ENCODE measurements around the gene CEMIP. TPM values are rescaled to one million over a fixed set of nuclear protein-coding genes. Genes with fewer than 3 reads are reported as not detected.

Gene CEMIP
- total RNA-seq, 2 experiments from 2014 or later = not detected

GRCh38 chr15:80937718-80938117, 158.5 kb downstream of the CEMIP start:
- no peaks in the 10 kb centered on the region for H3K36me3 ChIP-seq (ENCODE audit: insufficient read depth, low read length)
- H3K9me3 ChIP-seq (ENCODE audit: low read length) = no peaks in the 10 kb centered on the region
- no TSS peak for BruUV-seq (replicated peaks)
- no peak for TF ChIP-seq CTCF (conservative IDR thresholded peaks at IDR 0.05; ENCODE audit: low read length)
- TF ChIP-seq EZH2phosphoT487 (IDR thresholded peaks at IDR 0.05; ENCODE audit: borderline replicate concordance, low read depth, low read length) = no peak
- H4K20me1 ChIP-seq (ENCODE audit: insufficient read depth, low read length) = no peaks in the 10 kb centered on the region
- no peak overlapping the region for H3K27ac ChIP-seq (ENCODE audit: low read depth, low read length, poor library complexity, severe bottlenecking)
- no peak overlapping the region for H2AFZ ChIP-seq (ENCODE audit: low read length)
- intact Hi-C loops (cut with micrococcal nuclease; ENCODE audit: unreplicated experiment) = no loop called here
- DNase-seq (ENCODE audit: low spot score) = no peak
- POLR2A ChIA-PET = no interaction called here
- H3K79me2 ChIP-seq (ENCODE audit: insufficient read depth, low read depth, low read length) = no peaks in the 10 kb centered on the region
- no peak overlapping the region for H3K4me3 ChIP-seq (ENCODE audit: low read depth, low read length, poor library complexity, severe bottlenecking)
- no peaks in the 10 kb centered on the region for H3K9me2 ChIP-seq (ENCODE audit: insufficient read depth, low read length)
- H3K4me1 ChIP-seq (ENCODE audit: insufficient read depth, low read length, poor library complexity, severe bottlenecking) = no peaks in the 10 kb centered on the region
- CTCF ChIA-PET (ENCODE audit: unreplicated experiment) = no interaction called here
- no peak overlapping the region for H3K4me2 ChIP-seq (ENCODE audit: low read length)

DNA sequence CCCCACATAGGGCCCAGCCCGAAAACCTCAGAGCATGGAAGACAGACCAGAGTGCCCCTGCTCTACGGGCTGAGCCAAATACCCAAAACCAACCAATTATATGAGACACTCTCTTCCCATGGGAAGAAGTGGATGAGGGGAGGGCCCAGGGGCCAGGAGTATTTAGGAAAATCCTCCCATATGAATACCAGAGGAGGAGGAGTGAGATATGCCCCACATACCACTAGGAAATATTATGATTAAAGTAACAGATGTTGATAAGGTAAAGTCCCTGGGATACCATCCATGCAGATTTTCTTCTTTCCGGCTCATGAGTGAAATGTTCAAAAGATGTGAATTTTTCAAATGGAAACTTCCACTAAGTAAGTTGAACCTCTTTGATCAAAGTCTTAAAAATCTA, 160.0 kb downstream of the CEMIP start:
- Histone ChIP-seq H3K36me3 (ENCODE audit: insufficient read depth, low read length) (no peaks in the 10 kb centered on the region), H3K4me1 (ENCODE audit: insufficient read depth, low read length, poor library complexity, severe bottlenecking) (no peaks in the 10 kb centered on the region), H4K20me1 (ENCODE audit: insufficient read depth, low read length) (no peaks in the 10 kb centered on the region), H3K27ac (ENCODE audit: low read depth, low read length, poor library complexity, severe bottlenecking) (no peak overlapping the region), H2AFZ (ENCODE audit: low read length) (no peak overlapping the region), H3K79me2 (ENCODE audit: insufficient read depth, low read depth, low read length) (no peaks in the 10 kb centered on the region), H3K9me3 (ENCODE audit: low read length) (no peaks in the 10 kb centered on the region), H3K9me2 (ENCODE audit: insufficient read depth, low read length) (no peaks in the 10 kb centered on the region), H3K4me3 (ENCODE audit: low read depth, low read length, poor library complexity, severe bottlenecking) (no peak overlapping the region), H3K4me2 (ENCODE audit: low read length) (no peak overlapping the region)
- intact Hi-C loops (cut with micrococcal nuclease; ENCODE audit: unreplicated experiment) = no loop called here
- TF ChIP-seq EZH2phosphoT487 (IDR thresholded peaks at IDR 0.05; ENCODE audit: borderline replicate concordance, low read depth, low read length) (no peak), CTCF (conservative IDR thresholded peaks at IDR 0.05; ENCODE audit: low read length) (no peak)
- CTCF ChIA-PET (ENCODE audit: unreplicated experiment) = no interaction called here
- BruUV-seq (replicated peaks) = no TSS peak
- DNase-seq (ENCODE audit: low spot score) = no peak
- POLR2A ChIA-PET = interaction anchor here (0.5 to 1.2 kb wide), 2 partner anchors 18 to 74 kb away, joined by 3 read pairs; no protein-coding TSS in a partner anchor

- Histone ChIP-seq H3K27ac (ENCODE audit: low read depth, low read length, poor library complexity, severe bottlenecking) (no peak overlapping the region), H2AFZ (ENCODE audit: low read length) (no peak overlapping the region), H3K4me2 (ENCODE audit: low read length) (no peak overlapping the region), H3K9me2 (ENCODE audit: insufficient read depth, low read length) (no peaks in the 10 kb centered on the region), H4K20me1 (ENCODE audit: insufficient read depth, low read length) (no peaks in the 10 kb centered on the region), H3K9me3 (ENCODE audit: low read length) (no peaks in the 10 kb centered on the region), H3K79me2 (ENCODE audit: insufficient read depth, low read depth, low read length) (no peaks in the 10 kb centered on the region), H3K4me3 (ENCODE audit: low read depth, low read length, poor library complexity, severe bottlenecking) (no peak overlapping the region), H3K36me3 (ENCODE audit: insufficient read depth, low read length) (no peaks in the 10 kb centered on the region), H3K4me1 (ENCODE audit: insufficient read depth, low read length, poor library complexity, severe bottlenecking) (no peaks in the 10 kb centered on the region)
- no TSS peak for BruUV-seq (replicated peaks)
- no peak for DNase-seq (ENCODE audit: low spot score)
- CTCF ChIA-PET (ENCODE audit: unreplicated experiment) = no interaction called here
- POLR2A ChIA-PET = interaction anchor here (1.2 kb wide), 1 partner anchor 17 kb away, joined by 3 read pairs; no protein-coding TSS in a partner anchor
- intact Hi-C loops (cut with micrococcal nuclease; ENCODE audit: unreplicated experiment) = no loop called here
- no peak for TF ChIP-seq CTCF (conservative IDR thresholded peaks at IDR 0.05; ENCODE audit: low read length)
- no peak for TF ChIP-seq EZH2phosphoT487 (IDR thresholded peaks at IDR 0.05; ENCODE audit: borderline replicate concordance, low read depth, low read length)
Observed at GRCh38 chr15:80940331-80940730, 161.2 kb downstream of the CEMIP start.

Measured in OCI-LY7 (cell line).